ENCODE results near the gene PAWR. TPM values are rescaled to one million over a fixed set of nuclear protein-coding genes. Genes with fewer than 3 reads are reported as not detected.

The PAWR gene
- total RNA-seq, 1 donor from 2014 or later, result 204 TPM

GRCh38 chr12:79715308-79715707, 24.5 kb upstream of the PAWR start:
- Histone ChIP-seq H3K9me3 (ENCODE audit: insufficient read depth, low read depth, low read length) (no peaks in the 10 kb centered on the region), H3K27ac (ENCODE audit: low read depth, low read length) (no peak overlapping the region), H3K9ac (ENCODE audit: low read length) (no peak overlapping the region), H3K36me3 (ENCODE audit: insufficient read depth, low read length) (no peaks in the 10 kb centered on the region), H2AFZ (ENCODE audit: low read depth, low read length) (no peak overlapping the region), H3K4me1 (ENCODE audit: insufficient read depth, low read length) (no peaks in the 10 kb centered on the region), H3K4me2 (ENCODE audit: low read length) (no peak overlapping the region), H3K27me3 (ENCODE audit: insufficient read depth, low read length) (no peaks in the 10 kb centered on the region), H3K4me3 (ENCODE audit: insufficient read depth, low read depth, low read length) (no peak overlapping the region), H3K79me2 (ENCODE audit: insufficient read depth, low read length) (no peaks in the 10 kb centered on the region), H4K20me1 (ENCODE audit: insufficient read depth, low read length) (no peaks in the 10 kb centered on the region)
- DNase-seq (ENCODE audit: low read depth), result no peak
- Mint-ChIP-seq H3K9me3 (ENCODE audit: unreplicated experiment) (peaks cover 2% of the 10 kb centered on the region), H3K27ac (ENCODE audit: unreplicated experiment) (no peak overlapping the region), H3K4me1 (ENCODE audit: low read depth, unreplicated experiment) (no peaks in the 10 kb centered on the region), H3K36me3 (ENCODE audit: low read depth, unreplicated experiment) (no peaks in the 10 kb centered on the region), H3K27me3 (ENCODE audit: low read depth, unreplicated experiment) (no peaks in the 10 kb centered on the region), H3K4me3 (ENCODE audit: unreplicated experiment) (no peak overlapping the region)
- no peak for FAIRE-seq
- no peak for TF ChIP-seq CTCF (IDR thresholded peaks at IDR 0.05; ENCODE audit: insufficient read depth, low read depth, low read length)
- no peak for TF ChIP-seq EZH2 (IDR thresholded peaks at IDR 0.05; ENCODE audit: insufficient read depth, low read length)

GRCh38 chr12:79710707-79711483, 20.1 kb upstream of the PAWR start:
- Mint-ChIP-seq H3K27me3 (ENCODE audit: low read depth, unreplicated experiment) (no peaks in the 10 kb centered on the region), H3K4me3 (ENCODE audit: unreplicated experiment) (no peak overlapping the region), H3K9me3 (ENCODE audit: unreplicated experiment) (peaks cover 2% of the 10 kb centered on the region), H3K36me3 (ENCODE audit: low read depth, unreplicated experiment) (no peaks in the 10 kb centered on the region), H3K27ac (ENCODE audit: unreplicated experiment) (no peak overlapping the region), H3K4me1 (ENCODE audit: low read depth, unreplicated experiment) (no peaks in the 10 kb centered on the region)
- H3K4me1 ChIP-seq (ENCODE audit: insufficient read depth, low read length), result no peaks in the 10 kb centered on the region
- H3K27me3 ChIP-seq (ENCODE audit: insufficient read depth, low read length), result no peaks in the 10 kb centered on the region
- no peak overlapping the region for H3K9ac ChIP-seq (ENCODE audit: low read length)
- no peaks in the 10 kb centered on the region for H3K79me2 ChIP-seq (ENCODE audit: insufficient read depth, low read length)
- H3K4me3 ChIP-seq (ENCODE audit: insufficient read depth, low read depth, low read length), result no peak overlapping the region
- no peak overlapping the region for H3K27ac ChIP-seq (ENCODE audit: low read depth, low read length)
- no peak for TF ChIP-seq EZH2 (IDR thresholded peaks at IDR 0.05; ENCODE audit: insufficient read depth, low read length)
- no peak for TF ChIP-seq CTCF (IDR thresholded peaks at IDR 0.05; ENCODE audit: insufficient read depth, low read depth, low read length)
- DNase-seq (ENCODE audit: low read depth), result no peak
- no peak overlapping the region for H2AFZ ChIP-seq (ENCODE audit: low read depth, low read length)
- H3K36me3 ChIP-seq (ENCODE audit: insufficient read depth, low read length), result no peaks in the 10 kb centered on the region
- H4K20me1 ChIP-seq (ENCODE audit: insufficient read depth, low read length), result no peaks in the 10 kb centered on the region
- H3K9me3 ChIP-seq (ENCODE audit: insufficient read depth, low read depth, low read length), result no peaks in the 10 kb centered on the region
- H3K4me2 ChIP-seq (ENCODE audit: low read length), result no peak overlapping the region
- FAIRE-seq, result no peak

GRCh38 chr12:79707830-79708229, 17.1 kb upstream of the PAWR start:
- H3K36me3 ChIP-seq (ENCODE audit: insufficient read depth, low read length), result no peaks in the 10 kb centered on the region
- H3K4me3 Mint-ChIP-seq (ENCODE audit: unreplicated experiment), result no peak overlapping the region
- no peak overlapping the region for H3K27ac ChIP-seq (ENCODE audit: low read depth, low read length)
- no peak overlapping the region for H3K4me2 ChIP-seq (ENCODE audit: low read length)
- H3K27me3 Mint-ChIP-seq (ENCODE audit: low read depth, unreplicated experiment), result no peaks in the 10 kb centered on the region
- peaks cover 2% of the 10 kb centered on the region for H3K9me3 Mint-ChIP-seq (ENCODE audit: unreplicated experiment)
- H2AFZ ChIP-seq (ENCODE audit: low read depth, low read length), result no peak overlapping the region
- H3K9me3 ChIP-seq (ENCODE audit: insufficient read depth, low read depth, low read length), result no peaks in the 10 kb centered on the region
- DNase-seq (ENCODE audit: low read depth), result no peak
- no peaks in the 10 kb centered on the region for H3K79me2 ChIP-seq (ENCODE audit: insufficient read depth, low read length)
- no peak overlapping the region for H3K27ac Mint-ChIP-seq (ENCODE audit: unreplicated experiment)
- H3K4me1 Mint-ChIP-seq (ENCODE audit: low read depth, unreplicated experiment), result no peaks in the 10 kb centered on the region
- no peaks in the 10 kb centered on the region for H3K4me1 ChIP-seq (ENCODE audit: insufficient read depth, low read length)
- no peaks in the 10 kb centered on the region for H3K36me3 Mint-ChIP-seq (ENCODE audit: low read depth, unreplicated experiment)
- TF ChIP-seq CTCF (IDR thresholded peaks at IDR 0.05; ENCODE audit: insufficient read depth, low read depth, low read length), result no peak
- TF ChIP-seq EZH2 (IDR thresholded peaks at IDR 0.05; ENCODE audit: insufficient read depth, low read length), result no peak
- H3K27me3 ChIP-seq (ENCODE audit: insufficient read depth, low read length), result no peaks in the 10 kb centered on the region
- H4K20me1 ChIP-seq (ENCODE audit: insufficient read depth, low read length), result no peaks in the 10 kb centered on the region
- no peak overlapping the region for H3K4me3 ChIP-seq (ENCODE audit: insufficient read depth, low read depth, low read length)
- no peak for FAIRE-seq
- no peak overlapping the region for H3K9ac ChIP-seq (ENCODE audit: low read length)
